ENCODE results near the gene OSBPL1A.
A peak's percentile ranks its signal among the peaks of the same experiment; 100 is the strongest.

The OSBPL1A gene

GRCh38 chr18:24426073-24426397 lies 28.4 kb upstream of the OSBPL1A start:
- peak overlapping the region; percentile 92 for H3K27ac ChIP-seq
- no peak for DNase-seq
- no peak for TF ChIP-seq CTCF (IDR thresholded peaks at IDR 0.05; ENCODE audit: low read depth, low read length)
- peaks cover 3% of the 10 kb centered on the region for H3K9me3 ChIP-seq (ENCODE audit: severe bottlenecking)
- H3K4me3 ChIP-seq (ENCODE audit: low read depth, low read length) = peak overlapping the region; percentile 56
- peaks cover 6% of the 10 kb centered on the region; the same call in 1 of the 2 replicates for H3K36me3 ChIP-seq
- no peaks in the 10 kb centered on the region for H3K27me3 ChIP-seq (ENCODE audit: insufficient read depth, low read depth, severe bottlenecking)

- Histone ChIP-seq H3K27ac (no peak overlapping the region), H3K4me3 (ENCODE audit: low read depth, low read length) (no peak overlapping the region), H3K36me3 (0 out of 2 replicates have a peak, but pooled peaks cover 2% of the 10 kb centered on the region), H3K9me3 (ENCODE audit: severe bottlenecking) (peaks cover 3% of the 10 kb centered on the region), H3K27me3 (ENCODE audit: insufficient read depth, low read depth, severe bottlenecking) (no peaks in the 10 kb centered on the region)
- TF ChIP-seq CTCF (IDR thresholded peaks at IDR 0.05; ENCODE audit: low read depth, low read length) = no peak
- DNase-seq = no peak
Measured at GRCh38 chr18:24421831-24422230, 24.2 kb upstream of the OSBPL1A start.

- no peak for TF ChIP-seq CTCF (IDR thresholded peaks at IDR 0.05; ENCODE audit: low read depth, low read length)
- H3K36me3 ChIP-seq = no peaks in the 10 kb centered on the region
- H3K4me3 ChIP-seq (ENCODE audit: low read depth, low read length) = no peak overlapping the region
- H3K27ac ChIP-seq = no peak overlapping the region
- DNase-seq = no peak
- no peaks in the 10 kb centered on the region for H3K9me3 ChIP-seq (ENCODE audit: severe bottlenecking)
- no peaks in the 10 kb centered on the region for H3K27me3 ChIP-seq (ENCODE audit: insufficient read depth, low read depth, severe bottlenecking)
Measured at GRCh38 chr18:24420551-24420950, 22.9 kb upstream of the OSBPL1A start.

- Histone ChIP-seq H3K36me3 (no peaks in the 10 kb centered on the region), H3K27me3 (ENCODE audit: insufficient read depth, low read depth, severe bottlenecking) (no peaks in the 10 kb centered on the region), H3K9me3 (ENCODE audit: severe bottlenecking) (no peaks in the 10 kb centered on the region), H3K27ac (no peak overlapping the region), H3K4me3 (ENCODE audit: low read depth, low read length) (no peak overlapping the region)
- no peak for DNase-seq
- TF ChIP-seq CTCF (IDR thresholded peaks at IDR 0.05; ENCODE audit: low read depth, low read length) = no peak
Measured at GRCh38 chr18:24417480-24417879, 19.9 kb upstream of the OSBPL1A start.

GRCh38 chr18:24414349-24415003 lies 16.9 kb upstream of the OSBPL1A start:
- TF ChIP-seq CTCF (IDR thresholded peaks at IDR 0.05; ENCODE audit: low read depth, low read length) = no peak
- Histone ChIP-seq H3K36me3 (no peaks in the 10 kb centered on the region), H3K27me3 (ENCODE audit: insufficient read depth, low read depth, severe bottlenecking) (no peaks in the 10 kb centered on the region), H3K4me3 (ENCODE audit: low read depth, low read length) (no peak overlapping the region), H3K9me3 (ENCODE audit: severe bottlenecking) (no peaks in the 10 kb centered on the region), H3K27ac (no peak overlapping the region)
- DNase-seq = no peak

GRCh38 chr18:24413148-24413547 lies 15.5 kb upstream of the OSBPL1A start:
- H3K27ac ChIP-seq = no peak overlapping the region
- TF ChIP-seq CTCF (IDR thresholded peaks at IDR 0.05; ENCODE audit: low read depth, low read length) = peak; percentile 59
- no peaks in the 10 kb centered on the region for H3K27me3 ChIP-seq (ENCODE audit: insufficient read depth, low read depth, severe bottlenecking)
- no peak overlapping the region for H3K4me3 ChIP-seq (ENCODE audit: low read depth, low read length)
- peak; percentile 46 for DNase-seq
- H3K36me3 ChIP-seq = no peaks in the 10 kb centered on the region
- no peaks in the 10 kb centered on the region for H3K9me3 ChIP-seq (ENCODE audit: severe bottlenecking)
